GM08714 (cell line): ENCODE measurements around the gene CORT.

Experiments
- H3K4me3 ChIP-seq: fragments of 200-500 bp; sonication (Bioruptor generic); 2 replicates; pipeline ENCODE4 v1.5.1; 2014; ENCODE audit warnings: mild to moderate bottlenecking, low read length, inconsistent platforms
- ZNF274 ChIP-seq: IDR thresholded peaks from 2 replicates; pipeline ENCODE4 v1.6.1; 2012; ENCODE audit warnings: mild to moderate bottlenecking, low read depth, low read length

CORT gene

GRCh38 chr1:10430216-10431069, 19.4 kb upstream of the CORT start, which contains the start of gene CENPS:
Gene CENPS (plus strand): TSS chr1:10430433. CDS start chr1:10430518, 85 bp downstream.
- no peak for TF ChIP-seq ZNF274
- peak within 1 kb of the TSS; percentile 77 for H3K4me3 ChIP-seq

GRCh38 chr1:10431070-10431730, 18.6 kb upstream of the CORT start:
- peak overlapping the region; percentile 77 for H3K4me3 ChIP-seq
- no peak for TF ChIP-seq ZNF274

GRCh38 chr1:10432910-10433700, 16.7 kb upstream of the CORT start:
- no peak for TF ChIP-seq ZNF274
- no peak overlapping the region for H3K4me3 ChIP-seq

GRCh38 chr1:10433790-10434189, 16.0 kb upstream of the CORT start:
- TF ChIP-seq ZNF274 = no peak
- no peak overlapping the region for H3K4me3 ChIP-seq

- no peak for TF ChIP-seq ZNF274
- H3K4me3 ChIP-seq = no peak overlapping the region
These were observed 15.2 kb upstream of the CORT start for GRCh38 chr1:10434590-10434989.

- no peak overlapping the region for H3K4me3 ChIP-seq
- no peak for TF ChIP-seq ZNF274
These were observed 12.8 kb upstream of the CORT start for GRCh38 chr1:10437052-10437451.

GRCh38 chr1:10438677-10439163, 11.1 kb upstream of the CORT start:
- TF ChIP-seq ZNF274 = no peak
- H3K4me3 ChIP-seq = no peak overlapping the region

- no peak overlapping the region for H3K4me3 ChIP-seq
- TF ChIP-seq ZNF274 = no peak
These were observed 9.5 kb upstream of the CORT start for GRCh38 chr1:10440305-10440704.

- H3K4me3 ChIP-seq = no peak overlapping the region
- no peak for TF ChIP-seq ZNF274
These were observed 9.0 kb upstream of the CORT start for GRCh38 chr1:10440794-10441193.

GRCh38 chr1:10444248-10444647, 5.6 kb upstream of the CORT start:
- TF ChIP-seq ZNF274 = no peak

GRCh38 chr1:10444795-10445397, 4.9 kb upstream of the CORT start:
- H3K4me3 ChIP-seq = no peak overlapping the region
- TF ChIP-seq ZNF274 = no peak

More at GRCh38 chr1:10444248-10444647, 5.6 kb upstream of the CORT start:
- no peak overlapping the region for H3K4me3 ChIP-seq

GRCh38 chr1:10446790-10447422, 2.9 kb upstream of the CORT start:
- TF ChIP-seq ZNF274 = no peak
- no peak overlapping the region for H3K4me3 ChIP-seq

GRCh38 chr1:10450156-10450814, 454 bp downstream of the CORT start:
- TF ChIP-seq ZNF274 = no peak
- no peak overlapping the region for H3K4me3 ChIP-seq
